GM21717 (cell line): ENCODE measurements around the gene DLX6.

Experiments used
- ATAC-seq: cut with Tn5 transposase; IDR thresholded peaks from one replicate; pipeline ENCODE4 v1.9.1; 2021; ENCODE audit warnings: mild to moderate bottlenecking, moderate library complexity; ENCODE audit not compliant: unreplicated experiment

The DLX6 gene

DNA sequence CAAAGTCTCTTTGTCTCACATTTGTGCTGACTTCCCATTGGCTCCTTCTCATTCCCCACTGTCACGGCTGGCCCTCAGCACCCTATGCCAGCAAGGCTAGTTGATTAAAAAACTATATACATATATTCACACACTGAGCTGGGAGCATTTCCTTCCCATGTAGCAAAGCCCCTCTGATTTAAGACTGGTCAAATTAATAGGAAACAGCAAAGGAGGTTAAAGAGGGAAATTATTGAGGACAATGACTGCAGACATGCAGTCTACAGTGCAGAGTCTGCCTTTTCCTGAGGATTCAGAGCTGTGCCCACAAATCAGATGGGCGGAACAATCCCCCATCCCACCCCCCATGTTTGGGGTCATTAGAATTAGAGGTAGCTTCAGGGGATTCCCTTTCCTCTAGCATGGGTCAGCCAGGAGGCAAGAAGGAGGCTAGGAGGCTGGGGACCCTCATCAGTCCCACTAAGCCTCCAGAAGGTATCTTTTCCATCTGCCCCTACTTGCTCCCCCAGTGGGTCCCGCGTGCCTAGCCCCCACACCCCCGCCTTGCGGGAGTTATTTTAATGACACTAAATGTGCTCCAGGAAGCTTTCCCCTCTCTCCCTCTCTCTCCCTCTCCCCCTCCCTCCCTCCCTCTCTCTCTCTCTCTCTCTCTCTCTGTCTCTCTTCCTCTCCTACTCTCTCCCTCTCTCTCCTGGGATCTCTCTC is 9.8 kb upstream of the DLX6 start:
- no peak for ATAC-seq

GRCh38 chr7:96996111-96996957 is 9.0 kb upstream of the DLX6 start:
- ATAC-seq, result no peak

- no peak for ATAC-seq
These were observed 8.3 kb upstream of the DLX6 start for GRCh38 chr7:96996958-96997511.

- ATAC-seq, result no peak
These were observed 7.8 kb upstream of the DLX6 start for GRCh38 chr7:96997512-96998032.

DNA sequence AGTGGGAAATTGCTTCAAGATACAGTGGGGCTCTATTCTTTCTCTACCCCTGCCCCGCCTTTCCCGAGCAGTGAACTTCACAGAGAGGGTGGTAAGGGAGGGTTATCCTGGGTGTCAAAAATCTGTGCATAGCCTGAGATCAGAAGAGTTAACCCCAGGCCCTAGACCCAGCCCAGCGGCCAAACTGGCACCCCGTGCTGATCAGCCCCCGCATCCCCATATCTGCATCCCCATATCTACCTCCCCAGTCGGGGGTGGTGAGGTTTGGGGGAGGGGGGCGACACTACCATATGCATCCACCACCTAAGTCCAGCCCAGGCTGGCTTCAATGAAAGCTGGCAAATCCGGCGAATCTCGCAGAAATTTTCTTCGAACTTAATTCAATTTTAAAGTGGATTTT is 7.0 kb upstream of the DLX6 start:
- no peak for ATAC-seq

DNA sequence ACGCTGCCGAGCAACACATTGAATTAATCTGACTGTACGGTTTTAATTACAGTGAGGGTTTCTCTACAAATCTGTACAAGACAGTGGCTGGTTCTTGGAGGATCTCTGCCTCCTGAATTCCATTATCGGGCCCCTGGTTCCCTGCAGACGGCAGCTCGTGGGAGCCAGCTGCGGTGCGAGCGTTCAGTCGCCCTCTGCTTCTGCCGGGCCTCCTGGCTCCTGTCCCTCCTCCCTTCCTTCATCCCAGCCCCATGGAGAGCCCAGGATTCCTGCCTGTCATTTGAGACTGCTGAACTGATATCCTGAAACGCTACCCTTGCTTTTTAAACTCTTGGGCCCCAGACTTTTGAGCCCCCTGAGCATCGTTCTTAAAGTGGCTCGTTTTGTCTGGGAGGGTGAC is 6.6 kb upstream of the DLX6 start:
- ATAC-seq, result no peak

DNA sequence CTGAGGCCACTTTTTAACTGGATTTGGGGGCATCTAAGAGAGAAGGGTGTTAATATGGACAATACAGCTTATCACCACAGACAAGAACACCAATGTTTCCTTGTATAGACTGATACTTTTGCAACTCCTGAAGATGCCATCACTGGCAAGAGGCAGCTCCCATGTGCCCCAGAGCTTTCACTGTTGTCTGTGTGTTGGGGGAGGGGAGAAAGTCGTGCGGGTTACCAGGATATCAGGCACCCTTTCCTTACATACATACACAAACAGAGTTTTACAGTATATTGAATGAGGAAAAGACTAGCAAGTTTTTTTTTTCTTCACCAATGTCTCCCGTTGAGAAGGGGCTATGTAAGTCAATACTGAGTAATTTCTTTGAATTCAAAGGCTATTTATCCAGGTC is 4.1 kb upstream of the DLX6 start:
- ATAC-seq, result no peak

GRCh38 chr7:97001656-97002554 is 3.4 kb upstream of the DLX6 start:
- no peak for ATAC-seq

- ATAC-seq, result no peak
These were observed 2.6 kb upstream of the DLX6 start for GRCh38 chr7:97002555-97003261.

DNA sequence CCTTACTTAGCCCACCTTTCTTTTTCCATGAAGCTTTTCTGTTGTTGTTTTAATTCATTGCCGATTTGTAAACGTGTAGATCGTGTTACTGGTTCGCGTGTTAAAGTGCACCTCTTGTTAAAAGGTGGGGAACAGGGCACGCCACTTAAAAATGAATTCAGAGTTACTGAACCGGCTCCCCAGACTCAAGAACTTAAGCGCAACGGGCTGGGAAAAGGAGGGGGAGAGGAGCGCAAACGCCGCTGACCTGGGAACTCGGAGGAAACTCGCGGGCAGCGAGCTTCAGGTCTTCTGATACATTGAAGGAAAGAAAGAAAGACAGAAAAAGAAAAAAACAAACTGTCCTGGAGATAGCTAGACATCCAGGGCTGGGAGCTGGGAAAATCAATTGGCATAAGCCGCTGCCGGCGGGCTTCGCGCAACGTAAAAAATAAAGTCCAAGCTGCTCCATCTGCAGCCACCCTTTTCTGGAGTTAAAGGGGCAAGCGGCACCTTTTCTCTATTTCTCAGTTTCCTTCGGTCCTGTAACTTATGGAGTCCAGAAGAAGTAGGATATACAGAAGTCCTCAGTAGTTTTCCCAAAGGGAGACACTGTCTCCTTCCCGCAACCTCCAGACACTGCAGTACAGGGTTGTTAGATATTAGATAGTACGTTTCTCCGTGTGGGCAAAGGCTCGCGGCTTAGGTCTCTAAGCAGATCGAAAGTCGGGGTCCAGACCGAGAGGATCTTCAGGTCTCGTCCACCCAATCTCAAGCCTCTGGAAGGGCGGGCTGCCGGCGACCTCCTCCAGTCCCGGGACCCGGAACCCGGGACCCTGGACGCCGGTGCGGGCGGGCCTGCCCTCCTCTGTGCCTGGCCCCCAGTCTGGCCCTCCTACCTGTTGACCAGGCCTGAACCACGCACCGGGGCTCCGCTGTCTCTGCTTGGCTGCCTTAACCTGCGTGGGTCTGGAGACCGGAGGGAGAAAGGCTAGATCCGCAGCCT is 1.8 kb upstream of the DLX6 start:
- ATAC-seq, result no peak

- ATAC-seq, result no peak
These were observed 838 bp upstream of the DLX6 start for GRCh38 chr7:97004247-97005182.

DNA sequence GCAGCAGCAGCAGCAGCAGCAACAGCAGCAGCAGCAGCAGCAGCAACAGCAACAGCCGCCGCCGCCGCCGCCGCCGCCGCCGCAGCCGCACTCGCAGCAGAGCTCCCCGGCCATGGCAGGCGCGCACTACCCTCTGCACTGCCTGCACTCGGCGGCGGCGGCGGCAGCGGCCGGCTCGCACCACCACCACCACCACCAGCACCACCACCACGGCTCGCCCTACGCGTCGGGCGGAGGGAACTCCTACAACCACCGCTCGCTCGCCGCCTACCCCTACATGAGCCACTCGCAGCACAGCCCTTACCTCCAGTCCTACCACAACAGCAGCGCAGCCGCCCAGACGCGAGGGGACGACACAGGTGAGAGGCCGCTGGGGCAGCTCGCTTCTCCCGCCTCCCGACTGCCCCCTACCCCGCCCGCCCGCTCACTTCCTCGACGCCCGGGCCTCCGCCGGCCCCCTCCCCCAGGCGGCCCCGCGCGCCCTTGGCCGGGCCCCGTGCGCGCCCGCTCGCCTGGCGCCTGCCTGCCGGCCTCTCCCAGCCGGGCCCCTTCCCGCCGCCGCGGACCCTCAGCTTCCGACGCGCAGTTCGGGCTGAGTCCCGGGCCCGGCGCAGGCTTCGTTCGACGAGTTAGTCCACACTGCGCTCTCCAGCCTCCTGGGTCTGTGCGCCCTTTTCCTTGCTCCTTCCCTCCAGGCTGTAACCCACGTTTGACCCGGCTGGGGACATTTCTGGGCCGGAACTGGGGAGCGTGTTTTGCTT is 882 bp downstream of the DLX6 start:
- ATAC-seq, result no peak

GRCh38 chr7:97006816-97007582 is 1.6 kb downstream of the DLX6 start:
- ATAC-seq, result no peak

DNA sequence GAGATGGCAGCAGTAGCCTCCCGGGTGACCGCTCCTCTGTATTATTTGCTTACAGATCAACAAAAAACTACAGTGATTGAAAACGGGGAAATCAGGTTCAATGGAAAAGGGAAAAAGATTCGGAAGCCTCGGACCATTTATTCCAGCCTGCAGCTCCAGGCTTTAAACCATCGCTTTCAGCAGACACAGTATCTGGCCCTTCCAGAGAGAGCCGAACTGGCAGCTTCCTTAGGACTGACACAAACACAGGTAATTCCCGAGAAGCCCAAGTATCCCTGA is 2.2 kb downstream of the DLX6 start:
- ATAC-seq, result no peak

- no peak for ATAC-seq
These were observed 3.0 kb downstream of the DLX6 start for GRCh38 chr7:97008275-97008917.
